IMR-90 (cell line): ENCODE data around the gene PLA2G15. TPM values are rescaled to one million over a fixed set of nuclear protein-coding genes. Genes with fewer than 3 reads are reported as not detected.

ENCODE experiments used
- ATAC-seq: fragments of 200-7000 bp; cut with Tn5 transposase; 2 replicates; pipeline ENCODE4 v1.9.1; 2020; ENCODE audit warnings: low read depth, mild to moderate bottlenecking, moderate library complexity
- BruUV-seq: library from RNA; stranded (reverse); fragments of 400-500 nt; replicated peaks from 2 replicates; lab custom pipeline; 2021; lab: Mats Ljungman, UMichigan
- CTCF ChIA-PET: fragments of 300-600 bp; formaldehyde crosslinking; extraction: SDS; loops from one replicate; lab custom pipeline; 2021; ENCODE audit warnings: antibody characterized with exemption; lab: Yijun Ruan, JAX
- POLR2A ChIA-PET: fragments of 300-600 bp; sonication (Branson Sonifier 250); formaldehyde crosslinking; loops from one replicate; lab custom pipeline; 2022; ENCODE audit warnings: antibody characterized with exemption; ENCODE audit not compliant: unreplicated experiment; lab: Charles Lee
- DNase-seq: peaks from one replicate; pipeline ENCODE4 v3.0.0; 2013
- H2AFZ ChIP-seq: replicated peaks from 2 replicates; pipeline ENCODE3; 2013; ENCODE audit warnings: low read length, mild to moderate bottlenecking; ENCODE audit not compliant: poor library complexity
- H2AK5ac ChIP-seq: 2 replicates; pipeline ENCODE4 v1.6.1; 2013; ENCODE audit warnings: low read depth, low read length, inconsistent platforms
- H2AK9ac ChIP-seq: replicated peaks from 2 replicates; pipeline ENCODE3; 2013; ENCODE audit warnings: mild to moderate bottlenecking, low read depth, low read length, moderate library complexity; ENCODE audit not compliant: poor library complexity
- H2BK120ac ChIP-seq: 2 replicates; pipeline ENCODE4 v1.6.1; 2013; ENCODE audit warnings: low read depth, low read length, inconsistent platforms
- H2BK15ac ChIP-seq: 3 replicates; pipeline ENCODE4 v1.6.1; 2013; ENCODE audit warnings: low read depth, low read length, inconsistent platforms
- H2BK20ac ChIP-seq: 2 replicates; pipeline ENCODE4 v1.6.1; 2013; ENCODE audit warnings: low read depth, mild to moderate bottlenecking, inconsistent platforms, low read length, moderate library complexity
- H2BK5ac ChIP-seq: 2 replicates; pipeline ENCODE4 v1.6.1; 2013; ENCODE audit warnings: mild to moderate bottlenecking, low read depth, low read length, inconsistent platforms; ENCODE audit not compliant: poor library complexity, severe bottlenecking
- H3K14ac ChIP-seq: replicated peaks from 2 replicates; pipeline ENCODE4 v1.6.1; 2013; ENCODE audit warnings: low read depth, low read length, inconsistent platforms
- H3K18ac ChIP-seq: 2 replicates; pipeline ENCODE4 v1.6.1; 2013; ENCODE audit warnings: low read depth, low read length, control low read depth
- H3K23ac ChIP-seq: 2 replicates; pipeline ENCODE4 v1.6.1; 2013; ENCODE audit warnings: low read depth, low read length, inconsistent platforms
- H3K27ac ChIP-seq: 2 replicates; pipeline ENCODE4 v1.5.1; 2013; ENCODE audit warnings: mild to moderate bottlenecking, control low read depth, low read length; ENCODE audit not compliant: insufficient read depth
- H3K27me3 ChIP-seq: 2 replicates; pipeline ENCODE4 v1.6.1; 2013; ENCODE audit warnings: low read length; ENCODE audit not compliant: control insufficient read depth, insufficient read depth
- H3K36me3 ChIP-seq: 2 replicates; pipeline ENCODE4 v1.6.1; 2013; ENCODE audit warnings: low read length, mixed read lengths; ENCODE audit not compliant: control insufficient read depth, insufficient read depth
- H3K4ac ChIP-seq: 2 replicates; pipeline ENCODE4 v1.6.1; 2013; ENCODE audit warnings: low read depth, low read length, inconsistent platforms
- H3K4me1 ChIP-seq: 2 replicates; pipeline ENCODE4 v1.6.1; 2013; ENCODE audit warnings: low read length, mixed read lengths; ENCODE audit not compliant: control insufficient read depth, insufficient read depth
- H3K4me2 ChIP-seq: 2 replicates; pipeline ENCODE4 v1.6.1; 2013; ENCODE audit warnings: low read depth, mild to moderate bottlenecking, control low read depth, low read length, moderate library complexity
- H3K4me3 ChIP-seq: 2 replicates; pipeline ENCODE4 v1.5.1; 2013; ENCODE audit warnings: low read depth, mild to moderate bottlenecking, control low read depth, low read length, moderate library complexity; ENCODE audit not compliant: insufficient read depth
- H3K56ac ChIP-seq: 2 replicates; pipeline ENCODE4 v1.6.1; 2013; ENCODE audit warnings: low read length, inconsistent platforms; ENCODE audit not compliant: insufficient read depth; ENCODE audit errors: extremely low read depth
- H3K79me1 ChIP-seq, 2 experiments: 2 replicates each; pipeline ENCODE4 v1.6.1; 2013; ENCODE audit warnings: low read length in 2 of 2, inconsistent platforms in 1 of 2, low read depth in 1 of 2
- H3K9ac ChIP-seq: 2 replicates; pipeline ENCODE4 v1.6.1; 2013; ENCODE audit warnings: low read depth, low read length, control low read depth
- H3K9me1 ChIP-seq: 2 replicates; pipeline ENCODE4 v1.6.1; 2013; ENCODE audit warnings: low read length, inconsistent platforms; ENCODE audit not compliant: insufficient read depth
- H3K9me3 ChIP-seq: 2 replicates; pipeline ENCODE4 v1.6.1; 2013; ENCODE audit warnings: low read length; ENCODE audit not compliant: control insufficient read depth, insufficient read depth
- H4K20me1 ChIP-seq: 2 replicates; pipeline ENCODE4 v1.6.1; 2013; ENCODE audit warnings: low read length, inconsistent platforms; ENCODE audit not compliant: insufficient read depth
- H4K5ac ChIP-seq: 2 replicates; pipeline ENCODE4 v1.6.1; 2013; ENCODE audit warnings: mild to moderate bottlenecking, low read depth, low read length, control low read depth
- H4K8ac ChIP-seq, 2 experiments: 2 replicates each; pipeline ENCODE4 v1.6.1; 2013; ENCODE audit warnings: low read depth in 2 of 2, low read length in 2 of 2, control low read depth in 1 of 2, inconsistent platforms in 1 of 2
- H4K91ac ChIP-seq: 2 replicates; pipeline ENCODE4 v1.6.1; 2013; ENCODE audit warnings: low read depth, low read length, inconsistent platforms; ENCODE audit not compliant: insufficient read depth
- BHLHE40 ChIP-seq: fragments of 150-350 bp; IDR thresholded peaks from 2 replicates; pipeline ENCODE4 v1.6.1; 2016; ENCODE audit warnings: mild to moderate bottlenecking, low read depth, low read length
- CEBPB ChIP-seq: IDR thresholded peaks from 2 replicates; pipeline ENCODE4 v1.6.1; 2012; ENCODE audit warnings: low read depth, low read length, improper control_type of control experiment
- CHD1 ChIP-seq: IDR thresholded peaks from 2 replicates; pipeline ENCODE4 v1.6.1; 2012; ENCODE audit warnings: low read depth, low read length, improper control_type of control experiment
- FOS ChIP-seq: fragments of 150-350 bp; IDR thresholded peaks from 2 replicates; pipeline ENCODE4 v1.6.1; 2016; ENCODE audit warnings: low read depth, low read length
- MAFK ChIP-seq: IDR thresholded peaks from 2 replicates; pipeline ENCODE4 v1.6.1; 2012; ENCODE audit warnings: low read depth, low read length, improper control_type of control experiment
- MAZ ChIP-seq: IDR thresholded peaks from 2 replicates; pipeline ENCODE4 v1.6.1; 2012; ENCODE audit warnings: low read depth, mild to moderate bottlenecking, low read length, improper control_type of control experiment, moderate library complexity, borderline replicate concordance
- MXI1 ChIP-seq: IDR thresholded peaks from 2 replicates; pipeline ENCODE4 v1.6.1; 2012; ENCODE audit warnings: low read depth, mild to moderate bottlenecking, low read length, moderate library complexity, borderline replicate concordance
- NFE2L2 ChIP-seq: fragments of 150-350 bp; IDR thresholded peaks from 2 replicates; pipeline ENCODE4 v1.6.1; 2016; ENCODE audit warnings: low read depth, mild to moderate bottlenecking, low read length
- POLR2A ChIP-seq: IDR thresholded peaks from 2 replicates; pipeline ENCODE4 v1.6.1; 2012; ENCODE audit warnings: mild to moderate bottlenecking, low read depth, low read length
- RAD21 ChIP-seq: IDR thresholded peaks from 2 replicates; pipeline ENCODE4 v1.6.1; 2012; ENCODE audit warnings: low read length, improper control_type of control experiment
- RCOR1 ChIP-seq: IDR thresholded peaks from 2 replicates; pipeline ENCODE4 v1.6.1; 2012; ENCODE audit warnings: mild to moderate bottlenecking, low read length, improper control_type of control experiment; ENCODE audit not compliant: insufficient replicate concordance
- RFX5 ChIP-seq: IDR thresholded peaks from 2 replicates; pipeline ENCODE4 v1.8.0; 2012; ENCODE audit warnings: low read depth, mild to moderate bottlenecking, low read length, moderate library complexity
- SMC3 ChIP-seq: fragments of 150-350 bp; IDR thresholded peaks from 2 replicates; pipeline ENCODE4 v1.6.1; 2016; ENCODE audit warnings: low read depth, mild to moderate bottlenecking, antibody characterized with exemption, low read length, moderate library complexity
- WGBS, 2 experiments: methylation state at CpG; one replicate each; pipeline versions ENCODE4 v1.1.5 to v1.1.7; 2013; ENCODE audit warnings: missing lambda C conversion rate in 2 of 2; ENCODE audit not compliant: insufficient read length in 1 of 2; ENCODE audit errors: extremely low coverage in 2 of 2; 5-methylcytosine and 5-hydroxymethylcytosine counted together
- dilution Hi-C: fragments of 300-500 bp; cut with HindIII; formaldehyde crosslinking; loops from one replicate; pipeline ENCODE4 v1.14.3; 2018; ENCODE audit warnings: low sequenced_read_pairs; ENCODE audit not compliant: unreplicated experiment
- in situ Hi-C: fragments of 300-500 bp; cut with MboI; formaldehyde crosslinking; loops from 3 replicates; pipeline ENCODE4 v1.14.3; 2019; ENCODE audit warnings: low sequenced_read_pairs, inconsistent platforms, mixed read lengths
- intact Hi-C: fragments of 100-400 bp; cut with micrococcal nuclease; formaldehyde crosslinking; loops from 2 replicates; pipeline ENCODE4 v1.10.0; 2022
- polyA plus RNA-seq, 3 experiments: library from polyadenylated mRNA; depleted of rRNA; stranded (reverse); fragments of >200 nt; gene quantifications; 2 replicates each; pipeline ENCODE4 v1.2.3, GENCODE V29; 2012; ENCODE audit warnings: low replicate concordance in 1 of 3
- total RNA-seq: library from RNA; depleted of rRNA; stranded (reverse); fragments of >200 nt; gene quantifications from 2 replicates; pipeline ENCODE4 v1.2.3, GENCODE V29; 2012
- TF ChIP-seq, protein P1 (sequence below): conservative IDR thresholded peaks from 2 replicates; pipeline ENCODE4 v1.5.1; 2012; ENCODE audit warnings: mild to moderate bottlenecking, low read depth, low read length, improper control_type of control experiment
- TF ChIP-seq, protein P2 (sequence below): fragments of 150-350 bp; IDR thresholded peaks from 2 replicates; pipeline ENCODE4 v1.6.1; 2016; ENCODE audit warnings: low read depth, mild to moderate bottlenecking, low read length, moderate library complexity, borderline replicate concordance
- TF ChIP-seq, protein P3 (sequence below): fragments of 150-350 bp; IDR thresholded peaks from 2 replicates; pipeline ENCODE4 v1.6.1; 2017; ENCODE audit warnings: mild to moderate bottlenecking, antibody characterized with exemption, low read length, low read depth

The PLA2G15 gene
- total and polyA plus RNA-seq, 2 of the 4 experiments (the other 2 are of a cell fraction), result 19.5 to 31.7 TPM

DNA sequence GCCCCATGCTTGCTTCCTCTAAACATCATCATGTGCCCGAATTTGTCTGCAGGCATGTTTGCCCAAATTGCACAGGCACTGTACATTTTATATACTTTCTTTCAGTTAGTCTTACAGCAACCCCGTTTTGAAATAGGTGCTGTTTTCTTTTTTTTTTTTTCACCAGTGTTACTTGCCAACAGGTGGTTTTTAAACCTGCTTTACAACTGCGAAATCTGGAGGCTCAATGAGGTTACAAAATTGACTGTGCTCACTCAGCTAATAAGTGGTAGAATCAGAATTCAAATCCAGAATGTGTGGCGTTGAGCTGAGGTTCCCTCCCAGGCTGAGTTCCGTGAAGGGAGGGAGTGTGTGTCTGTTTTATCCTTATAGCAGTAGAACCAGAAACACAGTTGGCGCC, 5.8 kb downstream of the PLA2G15 start:
- Histone ChIP-seq H2BK5ac (no peak overlapping the region), H2BK120ac (no peak overlapping the region), H4K5ac (no peak overlapping the region), H4K20me1 (no peaks in the 10 kb centered on the region), H2BK20ac (no peak overlapping the region), H4K8ac (no peak overlapping the region), H3K9ac (no peak overlapping the region), H3K9me3 (no peaks in the 10 kb centered on the region), H2AFZ (no peak overlapping the region), H3K4me2 (no peak overlapping the region), H3K56ac (no peak overlapping the region), H3K14ac (no peak overlapping the region), H3K4me3 (no peak overlapping the region), H3K79me1 (peaks cover 17 to 39% of the 10 kb centered on the region in 2 experiments), H4K91ac (no peak overlapping the region), H3K9me1 (peaks cover 20% of the 10 kb centered on the region), H3K4me1 (peaks cover 10% of the 10 kb centered on the region), H2BK15ac (no peak overlapping the region), H2AK9ac (no peak overlapping the region), H3K18ac (no peak overlapping the region), H3K23ac (no peak overlapping the region), H3K4ac (no peak overlapping the region), H2AK5ac (no peak overlapping the region), H3K36me3 (peaks cover 25% of the 10 kb centered on the region), H3K27ac (no peak overlapping the region), H3K27me3 (no peaks in the 10 kb centered on the region)
- intact Hi-C loops, result no loop called here
- TF ChIP-seq NFE2L2, result no peak
- TF ChIP-seq RAD21, result no peak
- TF ChIP-seq CHD1, result no peak
- no peak for TF ChIP-seq CEBPB
- TF ChIP-seq, protein P1, sequence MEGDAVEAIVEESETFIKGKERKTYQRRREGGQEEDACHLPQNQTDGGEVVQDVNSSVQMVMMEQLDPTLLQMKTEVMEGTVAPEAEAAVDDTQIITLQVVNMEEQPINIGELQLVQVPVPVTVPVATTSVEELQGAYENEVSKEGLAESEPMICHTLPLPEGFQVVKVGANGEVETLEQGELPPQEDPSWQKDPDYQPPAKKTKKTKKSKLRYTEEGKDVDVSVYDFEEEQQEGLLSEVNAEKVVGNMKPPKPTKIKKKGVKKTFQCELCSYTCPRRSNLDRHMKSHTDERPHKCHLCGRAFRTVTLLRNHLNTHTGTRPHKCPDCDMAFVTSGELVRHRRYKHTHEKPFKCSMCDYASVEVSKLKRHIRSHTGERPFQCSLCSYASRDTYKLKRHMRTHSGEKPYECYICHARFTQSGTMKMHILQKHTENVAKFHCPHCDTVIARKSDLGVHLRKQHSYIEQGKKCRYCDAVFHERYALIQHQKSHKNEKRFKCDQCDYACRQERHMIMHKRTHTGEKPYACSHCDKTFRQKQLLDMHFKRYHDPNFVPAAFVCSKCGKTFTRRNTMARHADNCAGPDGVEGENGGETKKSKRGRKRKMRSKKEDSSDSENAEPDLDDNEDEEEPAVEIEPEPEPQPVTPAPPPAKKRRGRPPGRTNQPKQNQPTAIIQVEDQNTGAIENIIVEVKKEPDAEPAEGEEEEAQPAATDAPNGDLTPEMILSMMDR, result no peak
- no peak for TF ChIP-seq MAZ
- no peak for TF ChIP-seq FOS
- no peak for TF ChIP-seq MAFK
- TF ChIP-seq, protein P2, sequence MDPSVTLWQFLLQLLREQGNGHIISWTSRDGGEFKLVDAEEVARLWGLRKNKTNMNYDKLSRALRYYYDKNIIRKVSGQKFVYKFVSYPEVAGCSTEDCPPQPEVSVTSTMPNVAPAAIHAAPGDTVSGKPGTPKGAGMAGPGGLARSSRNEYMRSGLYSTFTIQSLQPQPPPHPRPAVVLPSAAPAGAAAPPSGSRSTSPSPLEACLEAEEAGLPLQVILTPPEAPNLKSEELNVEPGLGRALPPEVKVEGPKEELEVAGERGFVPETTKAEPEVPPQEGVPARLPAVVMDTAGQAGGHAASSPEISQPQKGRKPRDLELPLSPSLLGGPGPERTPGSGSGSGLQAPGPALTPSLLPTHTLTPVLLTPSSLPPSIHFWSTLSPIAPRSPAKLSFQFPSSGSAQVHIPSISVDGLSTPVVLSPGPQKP, result no peak
- no peak for TF ChIP-seq BHLHE40
- TF ChIP-seq RCOR1, result no peak
- no peak for TF ChIP-seq MXI1
- TF ChIP-seq RFX5, result no peak
- TF ChIP-seq, protein P3, sequence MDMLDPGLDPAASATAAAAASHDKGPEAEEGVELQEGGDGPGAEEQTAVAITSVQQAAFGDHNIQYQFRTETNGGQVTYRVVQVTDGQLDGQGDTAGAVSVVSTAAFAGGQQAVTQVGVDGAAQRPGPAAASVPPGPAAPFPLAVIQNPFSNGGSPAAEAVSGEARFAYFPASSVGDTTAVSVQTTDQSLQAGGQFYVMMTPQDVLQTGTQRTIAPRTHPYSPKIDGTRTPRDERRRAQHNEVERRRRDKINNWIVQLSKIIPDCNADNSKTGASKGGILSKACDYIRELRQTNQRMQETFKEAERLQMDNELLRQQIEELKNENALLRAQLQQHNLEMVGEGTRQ, result no peak
- TF ChIP-seq SMC3, result no peak
- no peak for TF ChIP-seq POLR2A
- DNase-seq (no peak), ATAC-seq (no peak)
- WGBS, 2 experiments, result 100% methylated on average over 3 of the region's 6 CpGs; no CpG with 5 or more reads in 1 of the 2 experiments
- dilution Hi-C loops, result no loop called here
- CTCF ChIA-PET, result interaction anchor here (1.1 kb wide), 1 partner anchor 13 kb away, joined by 3 read pairs; the partner anchor contains the start of gene SLC7A6
- in situ Hi-C loops, result no loop called here
- BruUV-seq, result no TSS peak
- POLR2A ChIA-PET, result no interaction called here
